NCI-H226 (cell line): ENCODE results near the gene EIPR1.
"Not testable (repeated sequence)": the region's sequence is repeated elsewhere in the genome, so short reads cannot be mapped to it uniquely, and the experiment has no call there.

Experiments used
- DNase-seq: peaks from one replicate; pipeline ENCODE4 v3.0.0-alpha.2; 2015

The EIPR1 gene

DNA sequence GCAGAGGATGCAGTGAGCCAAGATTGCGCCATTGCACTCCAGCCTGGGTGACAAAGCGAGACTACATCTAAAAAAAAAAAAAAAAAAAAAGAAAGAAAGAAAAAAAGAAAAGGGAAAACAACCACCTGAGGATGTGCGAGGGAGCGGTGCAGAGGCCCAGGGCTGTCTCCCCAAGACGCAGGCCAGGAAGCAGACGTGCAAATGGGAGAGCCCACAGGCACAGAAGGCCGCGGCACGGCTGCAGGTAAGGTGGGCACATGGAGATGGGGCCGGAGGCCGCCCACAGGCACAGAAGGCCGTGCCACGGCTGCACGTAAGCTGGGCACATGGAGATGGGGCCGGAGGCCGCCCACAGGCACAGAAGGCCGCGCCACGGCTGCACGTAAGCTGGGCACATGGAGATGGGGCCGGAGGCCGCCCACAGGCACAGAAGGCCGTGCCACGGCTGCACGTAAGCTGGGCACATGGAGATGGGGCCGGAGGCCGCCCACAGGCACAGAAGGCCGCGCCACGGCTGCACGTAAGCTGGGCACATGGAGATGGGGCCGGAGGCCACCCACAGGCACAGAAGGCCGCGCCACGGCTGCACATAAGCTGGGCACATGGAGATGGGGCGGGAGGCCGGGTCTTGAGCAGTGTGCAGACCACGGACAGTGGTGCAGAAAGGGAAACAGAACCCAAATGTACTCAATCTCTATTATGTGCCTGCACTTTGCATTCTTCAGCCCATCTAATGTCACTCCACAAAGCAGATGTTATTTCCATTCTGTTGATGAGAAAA is 93.6 kb downstream of the EIPR1 start:
- not testable (repeated sequence) for DNase-seq

DNA sequence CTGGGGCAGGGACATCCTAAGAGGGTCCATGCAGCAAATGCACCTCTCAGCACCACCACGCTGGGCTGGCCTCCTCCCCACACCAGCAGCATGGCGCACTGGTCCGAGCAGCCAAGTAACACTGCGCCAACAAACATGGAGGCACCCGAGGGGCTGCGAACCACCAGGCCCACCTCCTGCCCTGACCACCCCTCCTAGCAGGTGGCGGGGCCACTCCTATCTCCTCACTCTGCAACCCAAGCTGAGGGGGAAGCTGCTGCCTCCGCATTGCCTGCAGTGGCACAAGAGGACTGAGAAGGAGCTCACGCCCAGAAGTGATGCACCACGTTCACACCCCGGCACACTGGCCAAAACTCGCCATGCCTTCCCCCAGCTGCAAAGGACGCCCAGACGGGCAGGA is 94.4 kb downstream of the EIPR1 start:
- DNase-seq, result no peak

- DNase-seq, result no peak
Observed at GRCh38 chr2:3282056-3282998, 95.3 kb downstream of the EIPR1 start.

GRCh38 chr2:3280683-3281520 is 96.7 kb downstream of the EIPR1 start:
- no peak for DNase-seq

GRCh38 chr2:3280197-3280596 is 97.4 kb downstream of the EIPR1 start:
- no peak for DNase-seq

DNA sequence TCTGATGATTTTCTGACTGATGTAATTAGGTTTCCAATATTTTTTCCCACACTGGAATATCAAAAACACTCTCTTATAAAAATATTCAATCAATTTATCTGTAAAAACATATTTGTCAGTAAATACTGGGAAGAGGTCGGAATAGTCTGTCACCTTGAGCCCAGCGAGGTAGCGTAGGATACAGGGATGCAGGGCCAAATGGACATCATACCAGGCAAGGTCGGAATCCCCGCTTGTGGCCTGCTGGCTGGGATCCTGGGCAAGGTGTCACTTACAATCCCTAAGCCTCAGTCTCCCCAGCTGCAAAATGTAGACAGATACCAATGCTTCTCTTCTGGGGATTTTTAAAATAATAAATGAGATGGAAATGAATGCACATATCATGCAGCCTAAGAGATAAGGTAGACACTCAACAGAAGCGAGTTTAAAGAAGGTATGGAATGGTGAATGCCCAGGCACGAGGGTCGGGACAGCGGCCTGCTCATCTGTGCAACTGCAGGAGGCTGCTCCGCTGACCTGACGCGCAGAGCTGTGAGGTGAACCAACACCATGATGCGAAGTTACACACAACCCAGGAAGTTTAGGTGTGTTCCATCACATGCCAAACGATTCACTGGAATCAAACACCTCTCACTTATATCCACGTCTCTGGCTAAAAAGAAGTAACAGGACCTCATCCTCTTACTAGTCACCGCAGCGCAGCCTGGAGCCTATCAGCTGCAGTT is 98.2 kb downstream of the EIPR1 start:
- no peak for DNase-seq

GRCh38 chr2:3278521-3279218 is 98.9 kb downstream of the EIPR1 start:
- DNase-seq, result no peak

- DNase-seq, result no peak
Observed at GRCh38 chr2:3277748-3278520, 99.7 kb downstream of the EIPR1 start.

DNA sequence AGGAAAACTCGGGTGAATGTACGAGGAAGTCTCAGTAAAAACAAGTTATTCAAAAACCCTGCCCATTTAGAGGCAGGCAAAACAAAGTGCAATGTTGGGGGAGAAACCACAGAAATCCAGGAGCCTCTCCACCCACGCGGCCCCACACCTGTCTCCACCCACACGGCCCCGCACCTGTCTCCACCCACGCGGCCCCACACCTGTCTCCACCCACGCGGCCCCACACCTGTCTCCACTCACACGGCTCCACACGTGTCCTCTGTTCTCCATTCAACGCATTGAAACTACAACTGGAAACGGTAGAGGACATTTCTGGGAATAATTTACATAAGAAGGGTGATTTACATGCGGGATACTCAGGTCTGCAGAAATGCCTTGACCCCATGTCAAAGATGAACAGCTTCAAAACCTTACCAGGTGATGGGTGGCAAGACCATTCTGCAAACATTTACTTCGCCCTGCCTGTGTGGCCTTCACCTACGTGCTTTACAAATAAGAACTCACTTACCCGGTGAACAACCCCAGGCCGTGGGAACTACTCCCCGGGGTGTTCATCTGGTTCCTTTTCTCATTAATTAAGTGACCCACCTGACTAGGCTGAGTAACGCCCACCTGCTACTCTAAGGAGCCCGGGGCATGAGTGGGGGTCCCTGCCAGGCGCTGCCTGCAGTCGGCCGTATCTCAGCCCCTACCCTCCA is 100.4 kb downstream of the EIPR1 start:
- no peak for DNase-seq

- DNase-seq, result no peak
Observed at GRCh38 chr2:3272761-3273160, 104.9 kb downstream of the EIPR1 start.

- DNase-seq, result no peak
Observed at GRCh38 chr2:3270095-3270478, 107.5 kb downstream of the EIPR1 start.

DNA sequence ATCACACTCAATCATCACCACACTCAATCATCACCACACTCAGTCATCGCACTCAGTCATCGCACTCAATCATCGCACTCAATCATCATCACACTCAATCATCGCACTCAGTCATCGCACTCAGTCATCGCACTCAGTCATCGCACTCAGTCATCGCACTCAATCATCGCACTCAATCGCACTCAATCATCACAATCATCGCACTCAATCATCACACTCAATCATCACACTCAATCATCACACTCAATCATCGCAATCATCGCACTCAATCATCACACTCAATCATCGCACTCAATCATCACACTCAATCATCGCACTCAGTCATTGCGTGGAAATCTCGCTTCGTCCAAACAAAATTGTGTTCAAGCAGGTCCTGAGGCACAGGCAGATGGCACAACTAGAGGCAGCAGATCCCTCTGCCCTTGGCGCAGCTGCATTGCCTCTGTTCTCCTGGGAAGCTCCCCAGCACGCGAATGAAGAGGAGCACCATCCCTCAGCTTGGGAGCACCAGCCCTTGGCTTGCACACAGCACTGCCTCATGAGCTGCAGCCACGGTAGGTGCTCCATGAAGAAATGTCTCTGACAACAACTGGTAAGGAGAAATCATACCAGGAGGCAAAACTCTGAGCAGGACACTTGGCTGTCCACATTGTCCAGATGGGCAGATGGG is 108.1 kb downstream of the EIPR1 start:
- DNase-seq, result no peak

GRCh38 chr2:3268705-3269029 is 109.0 kb downstream of the EIPR1 start:
- no peak for DNase-seq

GRCh38 chr2:3267869-3268704 is 109.5 kb downstream of the EIPR1 start:
- no peak for DNase-seq

GRCh38 chr2:3266925-3267867 is 110.4 kb downstream of the EIPR1 start:
- DNase-seq, result no peak

- DNase-seq, result no peak
Observed at GRCh38 chr2:3265981-3266924, 111.4 kb downstream of the EIPR1 start.

DNA sequence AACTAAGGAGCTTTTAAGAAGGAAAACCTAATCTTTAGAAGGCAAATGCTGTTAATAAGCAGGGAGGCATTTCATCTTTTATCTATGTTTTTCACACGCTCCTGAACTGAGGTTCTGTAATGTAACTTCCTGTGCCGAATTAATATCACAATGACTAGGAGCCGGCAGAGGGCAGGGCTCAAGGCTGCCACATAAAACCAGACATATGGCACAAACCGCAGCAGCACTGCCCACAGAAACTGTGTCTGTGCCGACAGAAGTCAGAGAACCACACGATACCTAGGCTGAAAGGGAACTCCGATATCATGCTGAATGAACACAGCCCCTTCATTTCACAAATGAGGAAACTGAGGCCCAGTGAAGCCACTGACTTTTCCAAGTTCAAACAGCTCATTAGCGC is 112.1 kb downstream of the EIPR1 start:
- no peak for DNase-seq
